ENCODE data around the gene AMER3.

DNA sequence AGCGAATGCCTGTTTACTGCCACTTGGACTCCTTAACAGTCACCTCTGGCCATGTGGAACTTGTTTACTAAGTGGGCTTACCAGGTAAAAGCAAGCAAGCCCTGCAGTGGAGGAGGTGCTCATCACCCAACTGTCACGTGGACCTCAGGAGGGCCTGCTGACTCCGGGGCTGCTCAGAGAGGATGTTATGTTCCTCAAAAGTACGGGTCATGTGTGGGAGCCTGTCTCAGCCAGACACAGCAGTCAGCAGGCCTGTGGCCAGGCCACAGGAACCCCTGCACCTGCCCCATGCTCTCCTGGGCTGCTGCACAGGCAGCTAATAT is 36.2 kb downstream of the AMER3 start:
- TF ChIP-seq TAF1 (IDR thresholded peaks at IDR 0.05; ENCODE audit: borderline replicate concordance, insufficient read depth, low read length) (no peak), POLR2AphosphoS5 (IDR thresholded peaks at IDR 0.05; ENCODE audit: low read depth, low read length) (no peak)
